H1 (cell line): ENCODE measurements around the gene STAP2. TPM values are rescaled to one million over a fixed set of nuclear protein-coding genes. Genes with fewer than 3 reads are reported as not detected.

ENCODE experiments used
- CTCF ChIA-PET: fragments of 300-600 bp; sonication (Branson Sonifier 250); formaldehyde crosslinking; loops from one replicate; lab custom pipeline; 2021; ENCODE audit not compliant: partially characterized antibody; lab: Charles Lee
- POLR2A ChIA-PET: fragments of 300-600 bp; sonication (Branson Sonifier 250); formaldehyde crosslinking; loops from one replicate; lab custom pipeline; 2021; ENCODE audit warnings: inconsistent platforms; ENCODE audit not compliant: partially characterized antibody; lab: Charles Lee
- DNase-seq, 2 experiments: peaks; one replicate each; pipeline versions ENCODE4 v3.0.0 to v3.0.0-alpha.2; 2010 to 2022; ENCODE audit warnings: low spot score in 2 of 2, low read depth in 1 of 2, mixed read lengths in 1 of 2
- FAIRE-seq: peaks from 2 replicates; lab custom pipeline; 2011; peaks lifted over from hg19 to GRCh38; lab: Jason Lieb, UNC
- H2AFZ ChIP-seq: 2 replicates; pipeline ENCODE4 v1.8.1; 2012; ENCODE audit warnings: low read length, inconsistent platforms
- H2AK5ac ChIP-seq: 2 replicates; pipeline ENCODE4 v1.6.1; 2013; ENCODE audit warnings: low read depth, low read length
- H2BK120ac ChIP-seq: replicated peaks from 2 replicates; pipeline ENCODE3; 2013; ENCODE audit warnings: low read depth, low read length, inconsistent platforms
- H2BK12ac ChIP-seq: 2 replicates; pipeline ENCODE4 v1.6.1; 2013; ENCODE audit warnings: low read depth, low read length
- H2BK15ac ChIP-seq: 2 replicates; pipeline ENCODE4 v1.6.1; 2013; ENCODE audit warnings: low read length
- H2BK20ac ChIP-seq: 2 replicates; pipeline ENCODE4 v1.6.1; 2013; ENCODE audit warnings: low read length
- H2BK5ac ChIP-seq: 2 replicates; pipeline ENCODE4 v1.6.1; 2013; ENCODE audit warnings: low read depth, low read length
- H3K14ac ChIP-seq: 2 replicates; pipeline ENCODE4 v1.6.1; 2013; ENCODE audit warnings: inconsistent platforms; ENCODE audit not compliant: insufficient read length
- H3K18ac ChIP-seq: 2 replicates; pipeline ENCODE4 v1.6.1; 2013; ENCODE audit warnings: low read length; ENCODE audit errors: extremely low read depth
- H3K23ac ChIP-seq: 2 replicates; pipeline ENCODE4 v1.6.1; 2013; ENCODE audit warnings: inconsistent platforms; ENCODE audit not compliant: insufficient read length
- H3K23me2 ChIP-seq: 2 replicates; pipeline ENCODE4 v1.6.1; 2013; ENCODE audit warnings: low read depth, low read length
- H3K27ac ChIP-seq: 2 replicates; pipeline ENCODE4 v1.6.1; 2011; ENCODE audit warnings: low read depth, low read length, inconsistent platforms
- H3K27me3 ChIP-seq, 4 experiments: replicated peaks in 1 of 4; 1 replicate in 1 of 4; 2 replicates in 3 of 4; pipeline versions ENCODE4 v1.6.1 to v1.8.1; 2011 to 2013; ENCODE audit warnings: low read length in 3 of 4, mild to moderate bottlenecking in 3 of 4, inconsistent platforms in 2 of 4, mixed read lengths in 2 of 4, moderate library complexity in 1 of 4; ENCODE audit not compliant: control insufficient read depth in 3 of 4, insufficient read depth in 3 of 4; ENCODE audit errors: extremely low read depth in 1 of 4
- H3K36me3 ChIP-seq, 4 experiments: 2 replicates each; pipeline versions ENCODE4 v1.6.1 to v1.8.1; 2011 to 2013; ENCODE audit warnings: mild to moderate bottlenecking in 4 of 4, low read length in 3 of 4, moderate library complexity in 2 of 4, control low read depth in 1 of 4, inconsistent platforms in 1 of 4; ENCODE audit not compliant: insufficient read depth in 4 of 4, control insufficient read depth in 2 of 4
- H3K4ac ChIP-seq: replicated peaks from 2 replicates; pipeline ENCODE3; 2013; ENCODE audit warnings: low read length, low read depth, mixed read lengths, inconsistent platforms; ENCODE audit not compliant: insufficient read length
- H3K4me1 ChIP-seq, 4 experiments: replicated peaks in 1 of 4; 1 replicate in 1 of 4; 2 replicates in 3 of 4; pipeline versions ENCODE4 v1.6.1 to v1.8.1; 2011 to 2013; ENCODE audit warnings: low read length in 3 of 4, inconsistent platforms in 2 of 4, mixed read lengths in 1 of 4; ENCODE audit not compliant: insufficient read depth in 4 of 4, control insufficient read depth in 3 of 4
- H3K4me2 ChIP-seq, 2 experiments: 2 replicates each; pipeline versions ENCODE4 v1.6.1 to v1.8.1; 2011 to 2013; ENCODE audit warnings: low read depth in 2 of 2, low read length in 2 of 2, control low read depth in 1 of 2, inconsistent platforms in 1 of 2, mild to moderate bottlenecking in 1 of 2; ENCODE audit not compliant: insufficient read depth in 1 of 2
- H3K4me3 ChIP-seq, 4 experiments: fragments of 200-600, 300-600 bp in 1 of 4; sonication (generic), shearing (Covaris generic), sonication (Bioruptor Twin) in 1 of 4; 2 replicates each; pipeline versions ENCODE4 v1.5.1 to v1.8.1; 2011 to 2016; ENCODE audit warnings: low read length in 4 of 4, low read depth in 3 of 4, control low read depth in 2 of 4, inconsistent platforms in 2 of 4, mild to moderate bottlenecking in 2 of 4, mixed read lengths in 1 of 4, moderate library complexity in 1 of 4; ENCODE audit not compliant: insufficient read depth in 2 of 4; ENCODE audit errors: extremely low read depth in 1 of 4
- H3K56ac ChIP-seq: replicated peaks from 2 replicates; pipeline ENCODE3; 2013; ENCODE audit warnings: low read depth, mild to moderate bottlenecking, mixed read lengths, low read length, inconsistent platforms; ENCODE audit not compliant: insufficient read length
- H3K79me1 ChIP-seq: 2 replicates; pipeline ENCODE4 v1.6.1; 2013; ENCODE audit warnings: low read depth, low read length, control low read depth
- H3K79me2 ChIP-seq, 2 experiments: 2 replicates each; pipeline versions ENCODE4 v1.6.1 to v1.8.1; 2012 to 2013; ENCODE audit warnings: low read length in 2 of 2, mild to moderate bottlenecking in 2 of 2, inconsistent platforms in 1 of 2; ENCODE audit not compliant: insufficient read depth in 2 of 2, control insufficient read depth in 1 of 2
- H3K9ac ChIP-seq, 4 experiments: replicated peaks in 1 of 4; 1 replicate in 1 of 4; 2 replicates in 3 of 4; pipeline versions ENCODE4 v1.6.1 to v1.8.1; 2011 to 2013; ENCODE audit warnings: low read depth in 3 of 4, low read length in 3 of 4, control low read depth in 2 of 4, mild to moderate bottlenecking in 2 of 4, moderate library complexity in 2 of 4, inconsistent platforms in 1 of 4; ENCODE audit errors: extremely low read depth in 1 of 4
- H3K9me3 ChIP-seq, 2 experiments: 2 replicates each; pipeline versions ENCODE4 v1.6.1 to v1.8.1; 2012 to 2013; ENCODE audit warnings: mild to moderate bottlenecking in 2 of 2, moderate library complexity in 2 of 2, control low read depth in 1 of 2, inconsistent platforms in 1 of 2, low read depth in 1 of 2, low read length in 1 of 2, mixed read lengths in 1 of 2; ENCODE audit not compliant: insufficient read depth in 2 of 2
- H4K20me1 ChIP-seq, 2 experiments: replicated peaks in 1 of 2; 2 replicates each; pipeline versions ENCODE3 to v1.8.1; 2011 to 2013; ENCODE audit warnings: inconsistent platforms in 2 of 2, low read length in 2 of 2, mild to moderate bottlenecking in 1 of 2; ENCODE audit not compliant: insufficient read depth in 2 of 2, control insufficient read depth in 1 of 2
- H4K5ac ChIP-seq: 2 replicates; pipeline ENCODE4 v1.6.1; 2013; ENCODE audit warnings: low read length, low read depth, mixed read lengths, inconsistent platforms; ENCODE audit not compliant: insufficient read length
- H4K8ac ChIP-seq: 2 replicates; pipeline ENCODE4 v1.8.0; 2013; ENCODE audit warnings: mild to moderate bottlenecking, moderate library complexity, low read length, inconsistent platforms; ENCODE audit not compliant: insufficient read depth; ENCODE audit errors: extremely low read depth
- H4K91ac ChIP-seq: replicated peaks from 2 replicates; pipeline ENCODE3; 2013; ENCODE audit warnings: low read length, mixed read lengths, inconsistent platforms; ENCODE audit not compliant: insufficient read length
- ASH2L ChIP-seq: fragments of 200-600, 300-600 bp; sonication (generic); IDR thresholded peaks from one replicate; pipeline ENCODE4 v1.7.1; 2017; ENCODE audit warnings: low read length
- BCL11A ChIP-seq, 2 experiments: IDR thresholded peaks; one replicate each; pipeline ENCODE4 v1.6.1; 2011; ENCODE audit warnings: low read depth in 2 of 2, low read length in 2 of 2, mild to moderate bottlenecking in 2 of 2
- CREB1 ChIP-seq: IDR thresholded peaks from 2 replicates; pipeline ENCODE4 v1.6.1; 2012; ENCODE audit warnings: inconsistent platforms
- GABPA ChIP-seq: IDR thresholded peaks from 2 replicates; pipeline ENCODE4 v1.6.1; 2011; ENCODE audit warnings: mild to moderate bottlenecking, low read length, moderate library complexity, borderline replicate concordance; ENCODE audit not compliant: insufficient read depth
- GTF2F1 ChIP-seq: IDR thresholded peaks from 2 replicates; pipeline ENCODE4 v1.6.1; 2012; ENCODE audit warnings: low read depth, low read length, improper control_type of control experiment, borderline replicate concordance
- JUND ChIP-seq: IDR thresholded peaks from 2 replicates; pipeline ENCODE4 v1.6.1; 2011; ENCODE audit warnings: mild to moderate bottlenecking, improper control_type of control experiment, low read length
- RXRA ChIP-seq: IDR thresholded peaks from 2 replicates; pipeline ENCODE4 v1.6.1; 2011; ENCODE audit warnings: low read depth, mild to moderate bottlenecking, low read length, moderate library complexity; ENCODE audit not compliant: insufficient read depth
- SIN3A ChIP-seq, 2 experiments: IDR thresholded peaks in 1 of 2; conservative IDR thresholded peaks in 1 of 2; 2 replicates each; pipeline ENCODE4 v1.6.1; 2011 to 2012; ENCODE audit warnings: low read length in 2 of 2, improper control_type of control experiment in 1 of 2, low read depth in 1 of 2, mild to moderate bottlenecking in 1 of 2
- TAF1 ChIP-seq: IDR thresholded peaks from 2 replicates; pipeline ENCODE4 v1.6.1; 2011; ENCODE audit warnings: mild to moderate bottlenecking, low read depth, low read length
- USF2 ChIP-seq: IDR thresholded peaks from 2 replicates; pipeline ENCODE4 v1.6.1; 2011; ENCODE audit warnings: low read length, improper control_type of control experiment
- whole genome bisulfite sequencing, 2 experiments: shearing (Covaris generic) in 1 of 2; methylation state at CpG; one replicate each; pipeline versions ENCODE4 v1.1.6 to v1.1.7; 2013 to 2015; ENCODE audit warnings: low lambda C conversion rate in 2 of 2, mixed read lengths in 2 of 2, inconsistent platforms in 1 of 2, low coverage in 1 of 2, missing lambda C conversion rate in 1 of 2; ENCODE audit not compliant: insufficient replicate concordance in 2 of 2, insufficient coverage in 1 of 2, insufficient read length in 1 of 2; ENCODE audit errors: extremely low coverage in 1 of 2, missing lambda C conversion rate in 1 of 2; 5-methylcytosine and 5-hydroxymethylcytosine counted together
- polyA plus RNA-seq, 7 experiments: library from polyadenylated mRNA; depleted of rRNA in 3 of 7; stranded (reverse) in 5 of 7; unstranded in 2 of 7; fragments of >200 nt in 5 of 7; fragments of 200-250 nt in 2 of 7; gene quantifications; 1 replicate in 5 of 7; 2 replicates in 1 of 7; 4 replicates in 1 of 7; pipeline versions ENCODE4 v1.2.1 to v1.2.3, GENCODE V29; 2011 to 2013; ENCODE audit warnings: missing spikeins in 2 of 7, mixed read lengths in 2 of 7
- total RNA-seq: library from RNA; stranded (reverse); fragmentation: NEBNext Ultra II Directional; extraction: Animal tissue kit (Norgen Biotek cat#: 25700); gene quantifications from 2 replicates; pipeline ENCODE4 v1.2.1, GENCODE V29; 2021

The STAP2 gene
- total and polyA plus RNA-seq, 2 of the 8 experiments (the other 6 are each of a cell fraction or from before 2014, with no cell fraction given), result 15.3 to 37.3 TPM

- POLR2A ChIA-PET, result interaction anchor here (1.0 to 1.4 kb wide), 4 partner anchors 11 to 50 kb away, joined by 3 to 7 read pairs (median 4); partner anchors contain the start of gene STAP2
- WGBS, 2 experiments, result 9% methylated on average over 30 of the region's 30 CpGs; no CpG with 5 or more reads in 1 of the 2 experiments
- H2AK5ac ChIP-seq, result no peak overlapping the region
- H3K14ac ChIP-seq, result no peak overlapping the region
- DNase-seq, result peak; percentile 89 to 98
- H2BK120ac ChIP-seq, result no peak overlapping the region
- H2BK5ac ChIP-seq, result peak overlapping the region; percentile 54; the same call in 1 of the 2 replicates
- H3K56ac ChIP-seq, result no peak overlapping the region
- no peak overlapping the region for H4K5ac ChIP-seq
- H2BK20ac ChIP-seq, result no peak overlapping the region
- H3K36me3 ChIP-seq, result peaks cover 0 to 10% (median 0%) of the 10 kb centered on the region in 4 experiments; a peak in 2 of 8 replicates
- FAIRE-seq, result no peak
- no peaks in the 10 kb centered on the region; a peak in 1 of 7 replicates for H3K27me3 ChIP-seq
- peaks cover 4 to 15% of the 10 kb centered on the region in 2 experiments for H4K20me1 ChIP-seq
- no peaks in the 10 kb centered on the region for H3K9me3 ChIP-seq
- CTCF ChIA-PET, result interaction anchor here (1.1 to 1.3 kb wide), 2 partner anchors 25 to 60 kb away, joined by 4 to 8 read pairs; no protein-coding TSS in a partner anchor
- H3K4me2 ChIP-seq, result peak overlapping the region; percentile 88 to 95
- H4K91ac ChIP-seq, result peak overlapping the region; percentile 80
- no peak overlapping the region for H3K4ac ChIP-seq
- peak overlapping the region in 3 of 4 experiments; percentile 54 to 74 (median 70); a peak in 5 of 7 replicates for H3K9ac ChIP-seq
- peaks cover 12% of the 10 kb centered on the region; the same call in 1 of the 2 replicates for H3K23me2 ChIP-seq
- no peak overlapping the region; the same call in 1 of the 2 replicates for H2BK15ac ChIP-seq
- no peaks in the 10 kb centered on the region for H3K79me1 ChIP-seq
- H3K4me1 ChIP-seq, result peaks cover 0 to 6% (median 3%) of the 10 kb centered on the region in 4 experiments; a peak in 5 of 7 replicates
- no peak overlapping the region; the same call in 1 of the 2 replicates for H3K18ac ChIP-seq
- peak overlapping the region; percentile 59 to 70 (median 65) for H3K4me3 ChIP-seq
- no peak overlapping the region for H3K23ac ChIP-seq
- no peaks in the 10 kb centered on the region for H3K79me2 ChIP-seq
- H2BK12ac ChIP-seq, result peak overlapping the region; percentile 60
- peak overlapping the region; percentile 75 for H3K27ac ChIP-seq
- H2AFZ ChIP-seq, result 0 out of 2 replicates have a peak overlapping the region, but pooled peaks have one; percentile 6
- H4K8ac ChIP-seq, result peak overlapping the region; percentile 85
- TF ChIP-seq SIN3A (conservative IDR thresholded peaks at IDR 0.05 in 1 of 2, IDR thresholded peaks at IDR 0.05 in 1 of 2; ENCODE audit: low read depth in 1 of 2, low read length in 2 of 2) (peak in 1 of 2 experiments; percentile 77; a peak in 3 of 4 replicates), TAF1 (peak; percentile 61), GTF2F1 (no peak), JUND (no peak), CREB1 (peak; percentile 9; the same call in 1 of the 2 replicates), ASH2L (peak; percentile 56), GABPA (0 out of 2 replicates have a peak, but pooled peaks have one; percentile 4), USF2 (no peak), RXRA (no peak), BCL11A (IDR thresholded peaks at IDR 0.05; ENCODE audit: low read depth in 2 of 2, low read length in 2 of 2) (no peak)
Measured at GRCh38 chr19:4327252-4327876, 11.3 kb downstream of the STAP2 start.
